ENCODE measurements around the gene BCL6.

BCL6 gene

DNA sequence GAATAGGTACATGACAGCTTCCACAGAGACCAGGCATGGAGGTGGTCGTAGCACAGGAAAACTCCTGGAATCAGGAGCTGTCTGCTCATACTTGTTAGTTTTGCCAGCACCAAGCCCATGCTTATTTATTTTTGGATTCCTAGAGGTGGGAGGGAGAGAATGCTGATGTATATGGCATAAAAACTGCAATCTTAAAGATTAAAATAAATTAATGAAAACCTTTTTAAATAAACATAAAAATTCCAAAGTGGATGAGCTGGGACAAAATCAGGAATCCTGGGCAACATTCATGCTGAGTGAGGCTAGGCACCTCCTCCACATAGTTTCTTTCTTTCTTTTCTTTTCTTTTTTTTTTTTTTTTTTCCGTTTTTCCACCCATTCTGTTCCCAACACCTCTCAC is 14.3 kb upstream of the BCL6 start:
- no peak for DNase-seq

DNA sequence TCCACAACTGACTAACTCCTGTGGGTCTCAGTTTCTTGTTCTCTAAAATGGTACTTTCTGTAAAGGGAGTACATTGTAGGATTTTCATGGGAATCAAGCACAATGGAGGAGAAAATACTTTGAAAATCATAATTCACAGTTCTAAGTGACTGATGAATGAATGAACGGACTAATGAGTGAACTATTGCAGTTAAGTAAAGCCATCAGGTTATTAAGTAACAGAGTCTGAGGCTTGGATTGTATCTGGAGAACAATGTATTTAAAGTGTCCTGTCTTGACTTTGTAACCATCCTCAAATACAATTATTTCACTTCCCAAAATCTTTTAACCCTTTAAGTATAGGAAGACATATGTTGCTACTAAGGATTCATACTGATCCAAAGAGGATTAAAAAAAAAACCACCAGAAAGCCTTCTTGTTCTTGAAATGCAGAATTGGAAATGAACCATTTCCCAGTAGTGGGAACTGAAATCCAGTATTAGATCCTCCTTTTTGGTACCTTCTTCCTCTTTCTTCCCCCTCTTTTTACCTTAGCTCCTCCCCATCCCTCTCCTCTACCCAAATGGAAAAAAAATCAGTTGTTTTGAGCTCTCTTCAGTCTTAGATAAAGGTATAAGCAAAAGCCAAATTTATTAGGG is 13.2 kb upstream of the BCL6 start:
- no peak for DNase-seq

DNA sequence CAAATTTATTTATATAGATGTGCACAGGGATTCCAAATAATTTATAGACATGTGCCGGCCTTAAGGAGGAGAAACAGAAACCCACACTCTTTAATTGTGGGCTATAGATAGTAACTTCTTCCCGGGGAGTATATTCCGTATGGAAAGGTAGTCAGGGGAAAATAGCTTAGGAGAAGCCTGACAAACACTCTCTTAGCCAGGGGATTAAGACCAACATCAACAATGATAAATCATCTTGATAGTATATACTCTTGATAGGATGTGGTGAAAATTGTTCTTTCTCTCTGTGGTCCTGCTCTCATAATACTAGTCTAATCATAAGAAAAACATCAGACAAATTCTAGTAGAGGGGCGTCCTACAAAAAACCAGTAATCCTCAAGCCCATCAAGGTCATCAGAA is 8.2 kb upstream of the BCL6 start:
- DNase-seq: no peak

DNA sequence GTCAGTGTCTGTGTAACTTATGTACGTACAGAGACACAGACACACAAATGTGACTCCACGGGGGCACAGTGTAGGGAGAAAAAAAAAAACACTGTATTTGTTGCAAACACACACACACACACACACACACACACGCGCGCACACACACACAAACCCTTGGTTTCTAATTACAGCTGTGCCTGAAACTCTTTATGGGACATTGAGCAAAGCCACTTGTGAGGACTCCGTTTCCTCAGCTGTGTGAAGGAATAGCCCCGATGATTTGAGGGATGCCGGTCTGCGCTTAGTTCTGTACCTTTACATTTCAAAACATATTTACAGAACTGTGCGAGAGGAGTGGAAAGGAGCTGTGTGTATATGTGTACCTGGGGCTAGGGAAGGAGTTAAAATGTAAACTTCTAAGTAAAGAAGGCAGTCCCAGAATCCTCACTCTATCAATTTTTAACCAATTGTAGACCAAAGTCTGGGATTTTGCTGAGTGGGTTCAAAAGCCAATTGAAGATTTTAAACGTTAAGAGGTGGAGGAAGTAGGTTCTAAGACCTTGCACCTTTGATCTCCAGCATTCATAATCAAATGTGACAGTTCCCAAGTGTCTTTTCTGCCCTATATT is 5.3 kb upstream of the BCL6 start:
- DNase-seq: no peak

DNA sequence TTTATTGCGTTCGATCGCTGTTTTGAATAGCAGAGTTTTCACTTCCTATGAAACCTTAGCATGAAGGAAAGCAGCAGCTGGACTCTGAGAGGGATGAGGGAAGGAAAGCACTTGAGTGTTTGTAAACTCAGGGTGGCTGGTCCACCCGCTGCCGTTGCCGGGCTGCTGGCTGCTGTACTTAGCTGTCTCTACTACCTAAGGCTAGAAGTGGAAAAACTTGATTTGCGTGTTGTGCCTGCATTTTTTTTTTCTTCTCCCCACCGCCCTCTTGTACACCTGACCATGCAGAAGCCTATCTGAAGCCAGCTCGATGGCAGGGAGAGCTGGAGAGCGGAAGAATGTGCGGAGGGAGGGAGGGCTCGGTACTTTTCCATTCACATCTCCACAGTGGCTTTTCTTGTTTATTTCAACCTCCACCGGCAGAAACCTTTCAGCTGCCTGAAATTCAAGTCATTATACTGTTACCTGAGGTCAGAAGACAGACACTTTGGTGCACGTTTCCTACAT is 4.8 kb upstream of the BCL6 start:
- no peak for DNase-seq

DNA sequence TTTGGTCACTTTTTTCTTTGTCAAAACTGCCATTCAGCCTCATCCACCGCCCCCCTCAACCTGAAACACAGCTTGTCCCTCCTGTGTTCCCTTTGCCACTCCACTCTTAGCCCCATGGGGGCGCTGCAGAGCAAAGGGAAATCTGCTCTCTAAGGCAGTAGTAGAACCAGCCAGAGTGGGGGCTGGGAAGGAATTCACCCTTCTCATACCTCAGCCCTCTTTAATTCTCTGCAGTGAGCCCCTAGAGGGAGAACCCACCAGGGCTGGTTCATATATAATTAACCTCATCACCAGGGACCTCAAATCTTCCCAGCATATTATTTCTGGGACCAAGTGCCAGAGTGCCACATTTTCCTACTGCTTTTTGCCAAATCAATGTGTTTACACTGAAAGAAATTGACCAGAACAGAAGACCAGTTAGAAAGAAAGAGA is 2.8 kb upstream of the BCL6 start:
- DNase-seq: peak; percentile 78 to 93 (median 85)

DNA sequence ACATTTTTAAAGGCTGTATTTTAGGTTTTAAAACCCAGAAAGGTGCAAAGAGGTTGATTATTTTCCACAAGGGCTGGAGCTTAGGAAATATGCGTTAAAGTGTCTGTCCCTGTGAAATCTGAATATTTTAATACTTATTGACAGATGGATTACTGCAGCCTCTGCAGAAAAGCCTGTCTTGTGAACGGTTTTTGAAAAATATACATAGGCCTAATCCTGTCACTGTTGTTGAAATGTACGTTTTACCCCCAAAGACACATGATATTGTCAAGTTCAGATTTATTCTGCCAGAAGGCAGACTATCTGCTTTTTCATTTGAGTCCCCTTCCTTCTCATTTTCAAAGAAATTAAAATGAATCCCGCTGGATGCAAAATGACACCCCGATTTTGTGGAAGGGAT is 2.2 kb upstream of the BCL6 start:
- DNase-seq: no peak

DNA sequence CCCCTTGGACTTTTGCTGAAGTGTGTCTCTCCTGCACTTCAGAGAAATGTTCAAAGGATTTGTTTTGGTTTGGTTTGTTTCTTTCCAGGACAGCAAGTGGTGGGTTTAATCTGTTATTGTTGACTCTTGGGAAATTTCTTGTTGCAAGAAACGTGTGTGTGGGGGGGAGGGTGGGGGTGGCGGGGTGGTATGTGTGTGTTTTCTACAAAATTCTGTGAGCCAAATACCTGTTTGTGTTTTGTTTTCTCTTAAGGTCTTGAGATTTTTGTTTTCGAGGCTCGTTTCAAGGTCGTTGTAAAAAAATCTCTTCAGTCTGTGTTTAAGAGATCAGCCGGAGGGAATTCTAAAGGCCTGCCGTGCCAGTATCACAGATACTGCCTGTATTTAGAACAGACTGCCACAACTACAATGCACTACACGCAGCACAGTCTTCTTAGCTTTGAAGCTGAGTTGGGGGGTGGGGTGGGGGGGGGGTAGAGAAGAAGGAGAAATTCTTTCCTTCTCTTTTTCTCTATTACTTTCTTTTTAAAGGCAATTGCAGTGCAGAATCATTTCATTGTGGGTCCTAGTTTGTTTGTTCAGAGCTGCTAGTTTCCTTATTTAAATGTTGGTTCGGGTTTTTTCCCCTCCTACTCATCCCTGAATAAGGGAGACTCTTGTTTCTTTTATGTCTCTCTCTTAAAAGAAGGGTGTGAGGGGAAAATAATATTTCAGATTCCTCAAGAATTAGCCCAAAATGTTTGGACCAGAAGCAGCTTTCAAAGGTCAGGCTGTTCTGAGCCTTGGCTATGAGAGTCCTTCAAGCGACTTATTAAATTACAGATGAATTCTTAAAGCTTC is 1.4 kb upstream of the BCL6 start:
- peak in 1 of 4 experiments; percentile 11 for DNase-seq

DNA sequence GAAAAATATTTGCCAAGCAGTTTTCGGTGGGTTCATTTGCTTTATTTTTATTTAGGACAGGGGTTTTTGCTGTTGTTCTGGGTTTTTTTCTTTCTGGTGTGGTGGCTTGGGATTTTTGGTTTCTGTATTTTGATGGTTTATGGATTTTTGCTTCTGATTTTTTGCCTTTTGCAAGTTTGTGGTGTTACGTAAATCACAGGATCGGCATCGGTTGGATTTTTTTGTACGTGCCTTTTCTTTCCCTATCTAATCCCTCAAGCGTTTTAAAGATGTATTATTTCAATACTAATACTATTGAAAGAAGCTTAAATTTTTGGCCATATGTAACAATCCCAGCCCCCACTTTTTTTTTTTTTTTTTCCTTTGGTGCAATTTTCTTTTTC is 782 bp upstream of the BCL6 start:
- DNase-seq: no peak

DNA sequence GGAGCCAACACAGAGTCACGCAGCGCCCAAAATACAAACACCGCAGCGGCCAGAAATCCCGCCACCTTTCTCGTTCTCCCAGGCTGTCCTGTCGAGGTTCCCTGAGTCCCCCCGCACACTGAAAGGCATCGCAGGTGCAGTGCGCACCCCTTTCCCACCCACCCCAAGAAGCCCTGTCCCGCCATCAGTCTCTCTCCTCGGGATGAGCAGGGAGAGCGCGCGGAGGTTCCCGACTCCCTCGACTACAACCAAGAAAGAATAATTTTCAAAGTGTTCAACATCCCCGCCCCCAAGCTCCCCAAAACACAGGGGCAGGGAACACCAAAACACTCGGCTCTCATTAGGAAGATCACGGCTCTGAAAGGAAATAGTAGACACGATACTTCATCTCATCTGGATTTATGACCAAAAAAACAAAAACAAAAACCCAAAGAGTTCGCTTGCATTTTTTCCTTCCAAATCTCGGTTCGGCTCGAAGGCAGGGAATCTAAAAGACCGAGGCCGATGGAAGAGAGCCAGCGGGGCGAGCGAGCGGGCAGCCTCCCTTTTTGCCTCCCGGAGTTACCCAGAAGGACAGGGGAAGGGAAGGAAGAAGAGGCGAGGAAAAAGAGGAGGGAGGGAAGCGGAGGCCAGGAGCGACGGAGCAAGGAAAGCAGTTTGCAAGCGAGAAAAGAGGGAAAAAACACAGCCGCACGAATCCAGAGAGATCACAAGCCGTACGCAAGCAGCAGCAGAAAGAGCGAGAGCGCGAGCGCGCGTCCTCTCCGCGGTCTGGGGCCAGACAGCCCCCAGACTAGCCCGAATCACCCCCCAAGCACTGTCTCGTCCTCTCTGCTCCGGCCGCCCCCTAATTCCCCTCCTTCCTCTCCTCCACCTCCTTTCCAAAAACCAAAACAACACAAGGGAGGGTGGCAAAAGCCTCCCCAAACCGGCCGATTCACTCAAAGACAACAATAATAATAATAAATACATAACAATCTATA is 808 bp downstream of the BCL6 start:
- peak; percentile 23 to 39 (median 34) for DNase-seq

DNA sequence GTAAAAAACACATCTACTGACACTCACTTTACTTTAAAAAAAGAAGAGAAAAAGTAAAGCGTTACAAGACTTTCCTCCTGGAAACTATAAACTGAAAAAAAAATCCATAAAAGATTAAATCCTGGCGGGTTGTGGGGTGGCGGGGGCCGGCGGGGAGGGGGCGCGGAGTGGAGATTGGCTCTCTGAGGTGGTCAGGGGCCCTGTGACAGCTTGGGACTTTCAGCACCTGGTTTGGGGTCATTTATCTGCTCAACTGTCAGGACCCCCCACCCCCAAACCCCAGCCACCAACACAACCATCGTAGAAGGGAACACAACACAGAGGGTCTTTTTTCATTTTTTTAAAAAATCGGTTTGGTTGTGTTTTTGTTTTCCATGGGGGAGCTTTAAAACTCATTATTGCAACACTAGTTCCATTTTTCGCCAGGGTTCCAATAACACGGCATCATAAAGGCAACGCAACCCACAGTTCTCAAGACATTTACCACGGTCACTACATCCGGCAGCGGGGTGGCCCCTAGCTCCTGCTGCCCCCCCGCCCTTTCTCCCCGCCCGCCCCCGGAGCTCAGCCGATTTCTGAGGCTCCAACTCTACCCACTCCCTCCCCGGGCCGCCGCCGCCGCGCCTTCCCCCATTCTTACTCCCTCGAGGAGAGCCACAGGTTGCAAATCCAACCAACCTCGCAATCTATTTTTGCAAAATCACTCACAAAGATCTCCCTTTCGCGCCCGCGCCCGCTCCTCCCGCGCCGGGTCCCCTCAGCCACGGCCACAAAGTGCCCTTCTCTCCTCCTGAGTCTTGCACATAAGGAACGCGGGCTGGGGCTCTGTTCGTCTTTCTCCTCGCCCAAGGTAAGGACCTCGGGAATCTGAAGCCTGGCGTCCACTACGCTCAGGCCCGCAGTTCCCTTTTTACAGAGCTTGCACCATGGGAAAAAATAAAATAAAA is 1.8 kb downstream of the BCL6 start:
- peak; percentile 46 to 63 (median 50) for DNase-seq

DNA sequence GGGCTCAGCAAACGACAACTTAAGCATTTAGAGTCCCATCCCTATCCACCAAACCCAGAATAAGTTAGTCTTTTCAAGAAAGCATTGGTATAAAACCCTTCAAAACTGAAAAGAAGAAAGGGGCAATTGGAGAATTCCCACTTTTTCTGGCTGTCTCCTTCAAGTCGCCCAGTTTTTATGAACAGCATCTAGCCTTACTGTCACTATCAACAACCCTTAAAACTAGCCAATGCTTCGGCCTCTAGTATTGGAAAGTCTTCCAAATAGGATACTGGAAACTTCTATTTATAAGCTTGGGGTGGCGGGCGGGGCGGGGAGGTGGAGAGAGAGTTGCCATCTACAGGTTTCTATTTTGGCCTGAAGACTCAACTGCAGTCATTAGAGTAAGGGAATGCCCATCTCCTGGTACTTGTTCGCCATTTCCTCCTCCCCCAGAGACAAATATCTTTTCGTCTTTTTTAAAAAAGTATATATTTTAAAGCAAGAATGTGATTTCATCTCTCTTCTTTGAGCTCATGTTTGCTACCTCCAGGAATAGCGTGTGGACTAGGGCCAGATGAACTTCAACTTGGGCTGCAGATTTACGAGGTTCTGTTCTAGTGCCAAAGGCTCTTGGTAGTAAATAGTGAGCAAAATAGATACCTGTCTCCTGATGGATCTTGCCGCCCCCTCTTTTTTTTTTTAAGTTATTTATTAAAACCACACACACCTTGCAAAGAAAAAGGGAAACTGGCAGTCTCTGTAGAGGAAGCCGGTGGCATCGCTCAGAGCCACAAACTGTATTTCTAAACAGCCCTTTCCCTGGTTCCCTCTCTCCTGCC is 2.7 kb downstream of the BCL6 start:
- peak in 2 of 4 experiments; percentile 2 to 7 for DNase-seq

DNA sequence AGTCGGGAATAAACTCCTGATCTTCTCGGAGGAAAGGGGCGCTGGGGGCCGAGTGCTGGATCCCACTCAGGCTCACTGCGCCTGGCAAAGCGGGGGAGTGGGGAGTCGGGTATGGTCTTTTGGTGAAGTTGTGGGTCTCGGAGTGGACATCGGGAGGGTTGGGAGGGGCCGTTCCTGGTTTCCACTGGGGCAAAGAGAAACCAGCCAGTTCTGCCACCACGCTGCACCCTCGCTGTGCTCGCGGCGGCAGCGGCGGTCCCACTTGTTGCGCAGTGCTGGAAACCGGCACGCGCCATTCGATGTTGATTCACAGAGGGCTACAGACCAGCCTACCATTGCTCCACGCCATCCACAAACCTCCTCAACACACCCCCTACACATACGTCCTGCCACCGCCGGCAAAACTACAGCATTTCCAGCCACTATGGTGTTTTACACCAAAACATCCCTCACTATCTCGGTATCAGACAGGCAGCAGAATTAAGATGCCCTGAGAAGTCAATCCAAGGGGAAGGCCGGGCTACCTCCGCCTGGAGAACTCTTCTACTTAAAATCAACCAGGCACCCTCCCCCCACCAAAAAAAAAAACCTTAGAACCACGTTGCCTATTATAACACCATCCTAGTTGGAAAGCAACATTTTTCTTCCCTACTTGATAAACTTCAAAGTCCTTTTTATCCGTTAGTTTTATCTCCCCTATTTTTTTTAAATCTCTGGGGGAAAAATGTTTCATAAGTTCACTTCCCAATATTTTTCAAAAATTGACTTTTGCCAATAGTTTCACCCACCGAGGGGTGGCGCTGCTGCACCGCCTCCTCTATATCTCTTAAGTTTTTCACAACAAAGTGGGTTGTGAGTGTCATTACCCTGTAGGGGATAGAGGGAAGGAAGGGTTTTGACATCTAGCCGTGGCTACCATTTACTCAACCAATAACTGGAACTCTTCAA is 3.6 kb downstream of the BCL6 start:
- peak; percentile 34 to 67 (median 53) for DNase-seq

DNA sequence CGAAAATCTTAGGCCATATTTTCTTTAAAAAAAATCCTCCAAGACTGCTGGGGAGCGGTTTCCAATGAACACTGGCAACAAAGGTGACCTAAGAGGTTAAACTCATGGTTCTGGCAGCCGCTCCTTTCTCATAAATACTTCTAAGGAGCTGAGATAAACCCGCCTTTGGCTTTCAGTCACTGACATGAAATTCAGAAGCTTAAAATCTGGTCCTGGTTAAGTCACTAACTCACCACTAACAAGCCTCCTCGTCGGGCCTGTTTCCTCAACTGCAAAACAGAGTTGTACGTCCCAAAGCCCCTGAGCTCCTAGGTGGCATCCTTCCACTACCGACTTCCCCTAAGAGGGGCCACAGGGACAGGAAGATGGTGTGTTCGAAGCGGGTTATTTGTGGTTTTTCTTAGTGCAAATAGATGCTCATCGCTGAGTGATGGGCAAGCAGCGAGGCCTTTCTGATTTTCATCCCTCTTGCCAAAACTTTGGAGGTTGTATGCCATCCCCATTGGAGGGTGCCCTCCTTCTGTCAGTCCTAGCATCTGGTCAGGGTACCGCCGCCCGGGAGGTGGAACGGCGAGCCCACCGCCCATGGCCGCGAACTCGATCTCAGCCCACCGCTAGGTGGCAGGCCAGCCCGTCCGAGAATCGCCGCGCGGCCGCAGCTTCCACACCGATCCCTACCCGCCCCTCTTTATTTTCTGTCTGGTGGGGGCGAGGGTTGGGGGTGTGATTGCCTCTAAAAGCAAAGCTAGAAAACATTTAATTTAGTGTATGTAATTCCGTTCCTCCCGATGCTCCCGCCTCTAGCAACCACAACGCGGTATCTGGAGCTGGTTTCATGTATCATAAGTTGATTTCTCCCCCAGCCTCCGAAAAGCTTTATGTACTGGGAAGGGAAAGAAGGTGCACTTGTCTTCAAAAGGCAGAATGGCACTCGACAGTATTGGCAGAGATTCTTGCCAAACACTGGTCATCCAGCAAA is 4.6 kb downstream of the BCL6 start:
- peak; percentile 54 to 66 (median 60) for DNase-seq

DNA sequence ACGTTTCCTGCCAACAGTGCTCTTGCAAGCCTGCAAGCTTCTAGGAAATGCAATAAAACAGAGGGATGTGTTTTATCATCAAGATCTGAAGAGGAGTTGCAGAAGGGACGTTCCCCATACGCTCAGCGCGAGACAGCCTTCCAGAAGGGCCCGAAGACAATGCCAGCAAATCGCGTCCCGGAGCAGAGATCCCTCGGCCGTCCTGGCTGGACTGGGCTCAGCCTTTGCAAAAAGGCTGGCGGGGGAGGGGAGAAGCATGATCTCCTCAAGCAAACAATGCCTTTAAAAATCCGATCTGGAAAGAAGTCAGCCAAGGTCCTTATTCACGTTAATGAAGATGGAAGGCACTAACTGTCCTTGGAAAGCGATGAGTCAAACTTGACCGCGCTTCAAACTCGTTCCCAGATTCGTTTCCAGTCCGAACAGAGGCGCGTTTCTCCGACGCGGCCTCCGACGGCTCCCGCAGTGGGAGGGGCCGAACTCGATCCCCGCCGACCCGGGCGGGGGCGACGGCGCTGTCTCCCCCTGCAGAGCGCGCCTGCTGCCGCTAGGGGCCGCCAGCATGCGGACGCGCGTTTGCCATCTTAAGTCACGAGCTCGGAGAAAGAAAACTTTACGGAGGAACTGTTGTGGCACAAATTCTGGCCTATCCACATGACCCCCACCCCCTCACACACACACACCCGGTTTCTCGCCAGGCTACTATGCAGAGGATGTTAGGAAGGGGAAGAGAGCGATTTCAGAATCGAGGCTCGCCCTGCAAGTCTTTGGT is 5.5 kb downstream of the BCL6 start:
- DNase-seq: peak; percentile 54 to 72 (median 68)

DNA sequence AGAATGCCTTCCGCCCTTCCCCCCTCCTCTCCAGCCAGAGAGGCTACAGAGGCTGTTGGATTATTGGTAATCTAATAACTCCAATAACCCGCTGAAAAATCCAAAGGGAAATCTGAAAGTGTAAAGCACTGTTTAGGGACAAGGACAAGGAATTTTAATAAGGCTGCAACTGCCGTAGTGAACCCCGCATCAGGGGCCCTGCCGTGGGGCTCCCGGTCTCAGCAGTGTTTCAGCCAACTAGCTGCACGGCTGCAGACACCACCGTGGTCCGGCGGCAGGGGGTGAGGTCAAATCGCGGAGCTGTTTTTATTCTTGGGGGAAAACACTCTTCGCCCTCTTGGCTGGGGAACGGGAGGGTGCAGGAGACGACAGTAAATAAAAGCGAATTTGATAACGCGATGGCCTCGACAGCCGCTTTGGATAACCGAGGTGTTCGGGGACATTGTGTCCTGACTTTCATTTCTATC is 6.1 kb downstream of the BCL6 start:
- DNase-seq: peak in 2 of 4 experiments; percentile 12 to 16
